ENCODE results near the gene VSTM5.

DNA sequence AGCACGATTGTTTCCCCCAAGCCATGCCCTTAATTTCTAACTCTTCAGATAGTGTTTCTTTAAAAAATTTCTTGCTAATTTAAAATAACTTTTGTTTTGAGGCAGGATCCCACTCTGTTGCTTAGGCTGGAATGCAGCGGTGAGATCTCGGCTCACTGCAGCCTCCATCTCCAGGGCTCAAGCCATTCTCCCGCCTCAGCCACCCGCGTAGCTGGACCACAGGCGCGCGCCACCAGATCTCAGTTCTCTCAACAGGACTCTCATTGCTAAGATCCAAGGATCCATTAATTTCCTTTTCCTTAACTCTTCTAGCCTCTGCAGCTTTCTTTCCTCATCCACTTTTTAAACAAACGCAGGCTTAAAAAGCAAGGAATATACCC, 66.7 kb downstream of the VSTM5 start:
- TF ChIP-seq, protein P1, sequence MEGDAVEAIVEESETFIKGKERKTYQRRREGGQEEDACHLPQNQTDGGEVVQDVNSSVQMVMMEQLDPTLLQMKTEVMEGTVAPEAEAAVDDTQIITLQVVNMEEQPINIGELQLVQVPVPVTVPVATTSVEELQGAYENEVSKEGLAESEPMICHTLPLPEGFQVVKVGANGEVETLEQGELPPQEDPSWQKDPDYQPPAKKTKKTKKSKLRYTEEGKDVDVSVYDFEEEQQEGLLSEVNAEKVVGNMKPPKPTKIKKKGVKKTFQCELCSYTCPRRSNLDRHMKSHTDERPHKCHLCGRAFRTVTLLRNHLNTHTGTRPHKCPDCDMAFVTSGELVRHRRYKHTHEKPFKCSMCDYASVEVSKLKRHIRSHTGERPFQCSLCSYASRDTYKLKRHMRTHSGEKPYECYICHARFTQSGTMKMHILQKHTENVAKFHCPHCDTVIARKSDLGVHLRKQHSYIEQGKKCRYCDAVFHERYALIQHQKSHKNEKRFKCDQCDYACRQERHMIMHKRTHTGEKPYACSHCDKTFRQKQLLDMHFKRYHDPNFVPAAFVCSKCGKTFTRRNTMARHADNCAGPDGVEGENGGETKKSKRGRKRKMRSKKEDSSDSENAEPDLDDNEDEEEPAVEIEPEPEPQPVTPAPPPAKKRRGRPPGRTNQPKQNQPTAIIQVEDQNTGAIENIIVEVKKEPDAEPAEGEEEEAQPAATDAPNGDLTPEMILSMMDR (IDR thresholded peaks at IDR 0.05) = no peak
- TF ChIP-seq POLR2AphosphoS5 (IDR thresholded peaks at IDR 0.05) = no peak
- TF ChIP-seq POLR2A (IDR thresholded peaks at IDR 0.05) = no peak
